H1 (cell line): Measurements from ENCODE around the gene PLEK. TPM values are rescaled to one million over a fixed set of nuclear protein-coding genes. Genes with fewer than 3 reads are reported as not detected.

Experiments used
- CTCF ChIA-PET: fragments of 300-600 bp; sonication (Branson Sonifier 250); formaldehyde crosslinking; loops from one replicate; lab custom pipeline; 2021; ENCODE audit not compliant: partially characterized antibody; lab: Charles Lee
- POLR2A ChIA-PET: fragments of 300-600 bp; sonication (Branson Sonifier 250); formaldehyde crosslinking; loops from one replicate; lab custom pipeline; 2021; ENCODE audit warnings: inconsistent platforms; ENCODE audit not compliant: partially characterized antibody; lab: Charles Lee
- DNase-seq, 2 experiments: peaks; one replicate each; pipeline versions ENCODE4 v3.0.0 to v3.0.0-alpha.2; 2010 to 2022; ENCODE audit warnings: low spot score in 2 of 2, low read depth in 1 of 2, mixed read lengths in 1 of 2
- FAIRE-seq: peaks from 2 replicates; lab custom pipeline; 2011; peaks lifted over from hg19 to GRCh38; lab: Jason Lieb, UNC
- H2AFZ ChIP-seq: 2 replicates; pipeline ENCODE4 v1.8.1; 2012; ENCODE audit warnings: low read length, inconsistent platforms
- H2AK5ac ChIP-seq: 2 replicates; pipeline ENCODE4 v1.6.1; 2013; ENCODE audit warnings: low read depth, low read length
- H2BK120ac ChIP-seq: replicated peaks from 2 replicates; pipeline ENCODE3; 2013; ENCODE audit warnings: low read depth, low read length, inconsistent platforms
- H2BK12ac ChIP-seq: 2 replicates; pipeline ENCODE4 v1.6.1; 2013; ENCODE audit warnings: low read depth, low read length
- H2BK15ac ChIP-seq: 2 replicates; pipeline ENCODE4 v1.6.1; 2013; ENCODE audit warnings: low read length
- H2BK20ac ChIP-seq: 2 replicates; pipeline ENCODE4 v1.6.1; 2013; ENCODE audit warnings: low read length
- H2BK5ac ChIP-seq: 2 replicates; pipeline ENCODE4 v1.6.1; 2013; ENCODE audit warnings: low read depth, low read length
- H3K14ac ChIP-seq: 2 replicates; pipeline ENCODE4 v1.6.1; 2013; ENCODE audit warnings: inconsistent platforms; ENCODE audit not compliant: insufficient read length
- H3K18ac ChIP-seq: 2 replicates; pipeline ENCODE4 v1.6.1; 2013; ENCODE audit warnings: low read length; ENCODE audit errors: extremely low read depth
- H3K23ac ChIP-seq: 2 replicates; pipeline ENCODE4 v1.6.1; 2013; ENCODE audit warnings: inconsistent platforms; ENCODE audit not compliant: insufficient read length
- H3K23me2 ChIP-seq: 2 replicates; pipeline ENCODE4 v1.6.1; 2013; ENCODE audit warnings: low read depth, low read length
- H3K27ac ChIP-seq: 2 replicates; pipeline ENCODE4 v1.6.1; 2011; ENCODE audit warnings: low read depth, low read length, inconsistent platforms
- H3K27me3 ChIP-seq, 4 experiments: replicated peaks in 1 of 4; 1 replicate in 1 of 4; 2 replicates in 3 of 4; pipeline versions ENCODE4 v1.6.1 to v1.8.1; 2011 to 2013; ENCODE audit warnings: low read length in 3 of 4, mild to moderate bottlenecking in 3 of 4, inconsistent platforms in 2 of 4, mixed read lengths in 2 of 4, moderate library complexity in 1 of 4; ENCODE audit not compliant: control insufficient read depth in 3 of 4, insufficient read depth in 3 of 4; ENCODE audit errors: extremely low read depth in 1 of 4
- H3K36me3 ChIP-seq, 4 experiments: 2 replicates each; pipeline versions ENCODE4 v1.6.1 to v1.8.1; 2011 to 2013; ENCODE audit warnings: mild to moderate bottlenecking in 4 of 4, low read length in 3 of 4, moderate library complexity in 2 of 4, control low read depth in 1 of 4, inconsistent platforms in 1 of 4; ENCODE audit not compliant: insufficient read depth in 4 of 4, control insufficient read depth in 2 of 4
- H3K4ac ChIP-seq: replicated peaks from 2 replicates; pipeline ENCODE3; 2013; ENCODE audit warnings: low read length, low read depth, mixed read lengths, inconsistent platforms; ENCODE audit not compliant: insufficient read length
- H3K4me1 ChIP-seq, 4 experiments: replicated peaks in 1 of 4; 1 replicate in 1 of 4; 2 replicates in 3 of 4; pipeline versions ENCODE4 v1.6.1 to v1.8.1; 2011 to 2013; ENCODE audit warnings: low read length in 3 of 4, inconsistent platforms in 2 of 4, mixed read lengths in 1 of 4; ENCODE audit not compliant: insufficient read depth in 4 of 4, control insufficient read depth in 3 of 4
- H3K4me2 ChIP-seq, 2 experiments: 2 replicates each; pipeline versions ENCODE4 v1.6.1 to v1.8.1; 2011 to 2013; ENCODE audit warnings: low read depth in 2 of 2, low read length in 2 of 2, control low read depth in 1 of 2, inconsistent platforms in 1 of 2, mild to moderate bottlenecking in 1 of 2; ENCODE audit not compliant: insufficient read depth in 1 of 2
- H3K4me3 ChIP-seq, 4 experiments: fragments of 200-600, 300-600 bp in 1 of 4; sonication (generic), shearing (Covaris generic), sonication (Bioruptor Twin) in 1 of 4; 2 replicates each; pipeline versions ENCODE4 v1.5.1 to v1.8.1; 2011 to 2016; ENCODE audit warnings: low read length in 4 of 4, low read depth in 3 of 4, control low read depth in 2 of 4, inconsistent platforms in 2 of 4, mild to moderate bottlenecking in 2 of 4, mixed read lengths in 1 of 4, moderate library complexity in 1 of 4; ENCODE audit not compliant: insufficient read depth in 2 of 4; ENCODE audit errors: extremely low read depth in 1 of 4
- H3K56ac ChIP-seq: replicated peaks from 2 replicates; pipeline ENCODE3; 2013; ENCODE audit warnings: low read depth, mild to moderate bottlenecking, mixed read lengths, low read length, inconsistent platforms; ENCODE audit not compliant: insufficient read length
- H3K79me1 ChIP-seq: 2 replicates; pipeline ENCODE4 v1.6.1; 2013; ENCODE audit warnings: low read depth, low read length, control low read depth
- H3K79me2 ChIP-seq, 2 experiments: 2 replicates each; pipeline versions ENCODE4 v1.6.1 to v1.8.1; 2012 to 2013; ENCODE audit warnings: low read length in 2 of 2, mild to moderate bottlenecking in 2 of 2, inconsistent platforms in 1 of 2; ENCODE audit not compliant: insufficient read depth in 2 of 2, control insufficient read depth in 1 of 2
- H3K9ac ChIP-seq, 4 experiments: replicated peaks in 1 of 4; 1 replicate in 1 of 4; 2 replicates in 3 of 4; pipeline versions ENCODE4 v1.6.1 to v1.8.1; 2011 to 2013; ENCODE audit warnings: low read depth in 3 of 4, low read length in 3 of 4, control low read depth in 2 of 4, mild to moderate bottlenecking in 2 of 4, moderate library complexity in 2 of 4, inconsistent platforms in 1 of 4; ENCODE audit errors: extremely low read depth in 1 of 4
- H3K9me3 ChIP-seq, 2 experiments: 2 replicates each; pipeline versions ENCODE4 v1.6.1 to v1.8.1; 2012 to 2013; ENCODE audit warnings: mild to moderate bottlenecking in 2 of 2, moderate library complexity in 2 of 2, control low read depth in 1 of 2, inconsistent platforms in 1 of 2, low read depth in 1 of 2, low read length in 1 of 2, mixed read lengths in 1 of 2; ENCODE audit not compliant: insufficient read depth in 2 of 2
- H4K20me1 ChIP-seq, 2 experiments: replicated peaks in 1 of 2; 2 replicates each; pipeline versions ENCODE3 to v1.8.1; 2011 to 2013; ENCODE audit warnings: inconsistent platforms in 2 of 2, low read length in 2 of 2, mild to moderate bottlenecking in 1 of 2; ENCODE audit not compliant: insufficient read depth in 2 of 2, control insufficient read depth in 1 of 2
- H4K5ac ChIP-seq: 2 replicates; pipeline ENCODE4 v1.6.1; 2013; ENCODE audit warnings: low read length, low read depth, mixed read lengths, inconsistent platforms; ENCODE audit not compliant: insufficient read length
- H4K8ac ChIP-seq: 2 replicates; pipeline ENCODE4 v1.8.0; 2013; ENCODE audit warnings: mild to moderate bottlenecking, moderate library complexity, low read length, inconsistent platforms; ENCODE audit not compliant: insufficient read depth; ENCODE audit errors: extremely low read depth
- H4K91ac ChIP-seq: replicated peaks from 2 replicates; pipeline ENCODE3; 2013; ENCODE audit warnings: low read length, mixed read lengths, inconsistent platforms; ENCODE audit not compliant: insufficient read length
- CEBPB ChIP-seq: IDR thresholded peaks from 2 replicates; pipeline ENCODE4 v1.6.1; 2012; ENCODE audit warnings: low read depth, low read length
- EP300 ChIP-seq, 2 experiments: IDR thresholded peaks; 1 replicate in 1 of 2; 2 replicates in 1 of 2; pipeline ENCODE4 v1.6.1; 2011 to 2012; ENCODE audit warnings: low read depth in 2 of 2, low read length in 2 of 2, mild to moderate bottlenecking in 2 of 2, borderline replicate concordance in 1 of 2, inconsistent platforms in 1 of 2, moderate library complexity in 1 of 2
- HDAC2 ChIP-seq, 2 experiments: fragments of 300-600 bp in 1 of 2; sonication (generic) in 1 of 2; IDR thresholded peaks; 2 replicates each; pipeline ENCODE4 v1.6.1; 2011 to 2012; ENCODE audit warnings: low read depth in 2 of 2, low read length in 2 of 2, mild to moderate bottlenecking in 2 of 2, moderate library complexity in 2 of 2, borderline replicate concordance in 1 of 2, inconsistent platforms in 1 of 2
- MAFK ChIP-seq: IDR thresholded peaks from 2 replicates; pipeline ENCODE4 v1.6.1; 2012; ENCODE audit warnings: low read depth, mild to moderate bottlenecking, improper control_type of control experiment, low read length
- POLR2A ChIP-seq, 2 experiments: IDR thresholded peaks; 1 replicate in 1 of 2; 2 replicates in 1 of 2; pipeline ENCODE4 v1.6.1; 2011; ENCODE audit warnings: low read depth in 2 of 2, low read length in 2 of 2, mild to moderate bottlenecking in 2 of 2; ENCODE audit errors: control extremely low read depth in 1 of 2
- RAD21 ChIP-seq, 2 experiments: IDR thresholded peaks in 1 of 2; conservative IDR thresholded peaks in 1 of 2; 2 replicates each; pipeline ENCODE4 v1.6.1; 2011; ENCODE audit warnings: low read depth in 2 of 2, low read length in 2 of 2, improper control_type of control experiment in 1 of 2, inconsistent platforms in 1 of 2, mild to moderate bottlenecking in 1 of 2, moderate library complexity in 1 of 2
- TAF7 ChIP-seq: optimal IDR thresholded peaks from 2 replicates; pipeline ENCODE3; 2011; ENCODE audit warnings: low read depth, mild to moderate bottlenecking, inconsistent platforms, low read length, moderate library complexity, borderline replicate concordance
- WGBS, 2 experiments: shearing (Covaris generic) in 1 of 2; methylation state at CpG; one replicate each; pipeline versions ENCODE4 v1.1.6 to v1.1.7; 2013 to 2015; ENCODE audit warnings: low lambda C conversion rate in 2 of 2, mixed read lengths in 2 of 2, inconsistent platforms in 1 of 2, low coverage in 1 of 2, missing lambda C conversion rate in 1 of 2; ENCODE audit not compliant: insufficient replicate concordance in 2 of 2, insufficient coverage in 1 of 2, insufficient read length in 1 of 2; ENCODE audit errors: extremely low coverage in 1 of 2, missing lambda C conversion rate in 1 of 2; 5-methylcytosine and 5-hydroxymethylcytosine counted together
- polyA plus RNA-seq, 7 experiments: library from polyadenylated mRNA; depleted of rRNA in 3 of 7; stranded (reverse) in 5 of 7; unstranded in 2 of 7; fragments of >200 nt in 5 of 7; fragments of 200-250 nt in 2 of 7; gene quantifications; 1 replicate in 5 of 7; 2 replicates in 1 of 7; 4 replicates in 1 of 7; pipeline versions ENCODE4 v1.2.1 to v1.2.3, GENCODE V29; 2011 to 2013; ENCODE audit warnings: missing spikeins in 2 of 7, mixed read lengths in 2 of 7
- total RNA-seq: library from RNA; stranded (reverse); fragmentation: NEBNext Ultra II Directional; extraction: Animal tissue kit (Norgen Biotek cat#: 25700); gene quantifications from 2 replicates; pipeline ENCODE4 v1.2.1, GENCODE V29; 2021

PLEK gene
- total and polyA plus RNA-seq, 2 of the 8 experiments (the other 6 are each of a cell fraction or from before 2014, with no cell fraction given): not detected

- Histone ChIP-seq H2AFZ (0 out of 2 replicates have a peak overlapping the region, but pooled peaks have one; percentile 54), H2BK15ac (no peak overlapping the region), H3K27me3 (no peaks in the 10 kb centered on the region), H4K91ac (no peak overlapping the region), H2AK5ac (no peak overlapping the region), H3K4me1 (no peaks in the 10 kb centered on the region), H4K5ac (no peak overlapping the region), H3K4me3 (no peak overlapping the region), H3K14ac (no peak overlapping the region), H3K18ac (no peak overlapping the region), H2BK20ac (no peak overlapping the region), H4K8ac (no peak overlapping the region), H3K79me2 (no peaks in the 10 kb centered on the region), H2BK12ac (no peak overlapping the region), H3K56ac (no peak overlapping the region), H4K20me1 (no peaks in the 10 kb centered on the region), H3K36me3 (no peaks in the 10 kb centered on the region), H2BK5ac (no peak overlapping the region), H3K9ac (no peak overlapping the region), H3K9me3 (no peaks in the 10 kb centered on the region), H2BK120ac (no peak overlapping the region), H3K4me2 (no peak overlapping the region), H3K4ac (no peak overlapping the region), H3K23ac (no peak overlapping the region), H3K23me2 (no peaks in the 10 kb centered on the region), H3K79me1 (no peaks in the 10 kb centered on the region), H3K27ac (no peak overlapping the region)
- no peak for DNase-seq
- 98% methylated on average over 6 of the region's 6 CpGs; no CpG with 5 or more reads in 1 of the 2 experiments for WGBS, 2 experiments
- no peak for FAIRE-seq
- CTCF ChIA-PET: no interaction called here
- POLR2A ChIA-PET: no interaction called here
- no peak for TF ChIP-seq CEBPB
- no peak for TF ChIP-seq EP300 (IDR thresholded peaks at IDR 0.05; ENCODE audit: borderline replicate concordance in 1 of 2, low read depth in 2 of 2, low read length in 2 of 2)
- no peak for TF ChIP-seq POLR2A (IDR thresholded peaks at IDR 0.05; ENCODE audit: control extremely low read depth in 1 of 2, low read depth in 2 of 2, low read length in 2 of 2)
- TF ChIP-seq RAD21 (IDR thresholded peaks at IDR 0.05 in 1 of 2, conservative IDR thresholded peaks at IDR 0.05 in 1 of 2; ENCODE audit: low read depth in 2 of 2, low read length in 2 of 2): no peak
- no peak for TF ChIP-seq MAFK
- no peak for TF ChIP-seq HDAC2 (IDR thresholded peaks at IDR 0.05; ENCODE audit: borderline replicate concordance in 1 of 2, low read depth in 2 of 2, low read length in 2 of 2)
- TF ChIP-seq TAF7: no peak
Observed at GRCh38 chr2:68368654-68369336, 3.7 kb downstream of the PLEK start.
